H9 (cell line): ENCODE measurements around the gene SFMBT2. TPM values are rescaled to one million over a fixed set of nuclear protein-coding genes. Genes with fewer than 3 reads are reported as not detected.

Source experiments
- DNase-seq: peaks from one replicate; pipeline ENCODE4 v3.0.0-alpha.2; 2017
- H2AFZ ChIP-seq: one replicate; pipeline ENCODE4 v1.6.1; 2013; ENCODE audit warnings: mild to moderate bottlenecking, low read length, control low read depth, moderate library complexity
- H2AK5ac ChIP-seq: 2 replicates; pipeline ENCODE4 v1.6.1; 2013; ENCODE audit warnings: low read length, control low read depth, mixed read lengths; ENCODE audit not compliant: insufficient read length
- H2BK120ac ChIP-seq: one replicate; pipeline ENCODE4 v1.6.1; 2013; ENCODE audit warnings: low read depth, mild to moderate bottlenecking, low read length, control low read depth, inconsistent platforms; ENCODE audit not compliant: poor library complexity, severe bottlenecking
- H2BK12ac ChIP-seq: 2 replicates; pipeline ENCODE4 v1.6.1; 2013; ENCODE audit warnings: low read length, control low read depth, mixed read lengths, low read depth; ENCODE audit not compliant: insufficient read length
- H2BK15ac ChIP-seq: 2 replicates; pipeline ENCODE4 v1.6.1; 2013; ENCODE audit warnings: low read depth, low read length, control low read depth
- H2BK20ac ChIP-seq: one replicate; pipeline ENCODE4 v1.6.1; 2013; ENCODE audit warnings: low read depth, mild to moderate bottlenecking, low read length, control low read depth, inconsistent platforms; ENCODE audit not compliant: poor library complexity, severe bottlenecking
- H2BK5ac ChIP-seq: 2 replicates; pipeline ENCODE4 v1.6.1; 2013; ENCODE audit warnings: low read length, control low read depth, mixed read lengths; ENCODE audit not compliant: insufficient read length
- H3K14ac ChIP-seq: 2 replicates; pipeline ENCODE4 v1.6.1; 2013; ENCODE audit warnings: low read length, control low read depth; ENCODE audit not compliant: insufficient read depth
- H3K18ac ChIP-seq: 2 replicates; pipeline ENCODE4 v1.6.1; 2013; ENCODE audit warnings: low read depth, mild to moderate bottlenecking, mixed read lengths, low read length, control low read depth; ENCODE audit not compliant: insufficient read length
- H3K23ac ChIP-seq: 2 replicates; pipeline ENCODE4 v1.6.1; 2013; ENCODE audit warnings: low read length, control low read depth, mixed read lengths, low read depth; ENCODE audit not compliant: insufficient read length
- H3K23me2 ChIP-seq: 2 replicates; pipeline ENCODE4 v1.6.1; 2013; ENCODE audit warnings: low read depth, mild to moderate bottlenecking, mixed read lengths, low read length, control low read depth; ENCODE audit not compliant: insufficient read length, poor library complexity, severe bottlenecking
- H3K27ac ChIP-seq: 2 replicates; pipeline ENCODE4 v1.5.1; 2013; ENCODE audit warnings: low read length, control low read depth, mixed read lengths, low read depth; ENCODE audit not compliant: insufficient read length
- H3K27me3 ChIP-seq: 2 replicates; pipeline ENCODE4 v1.6.1; 2013; ENCODE audit warnings: low read length, control low read depth, inconsistent platforms; ENCODE audit not compliant: insufficient read depth
- H3K4ac ChIP-seq: 2 replicates; pipeline ENCODE4 v1.6.1; 2013; ENCODE audit warnings: low read depth, mild to moderate bottlenecking, control low read depth, inconsistent platforms, low read length, moderate library complexity
- H3K4me1 ChIP-seq: 2 replicates; pipeline ENCODE4 v1.6.1; 2013; ENCODE audit warnings: low read length, control low read depth, inconsistent platforms; ENCODE audit not compliant: insufficient read depth
- H3K4me2 ChIP-seq: 2 replicates; pipeline ENCODE4 v1.6.1; 2013; ENCODE audit warnings: low read length, control low read depth, mixed read lengths; ENCODE audit not compliant: insufficient read length, insufficient read depth
- H3K56ac ChIP-seq: 2 replicates; pipeline ENCODE4 v1.6.1; 2013; ENCODE audit warnings: low read depth, mild to moderate bottlenecking, mixed read lengths, low read length, control low read depth; ENCODE audit not compliant: insufficient read length
- H3K79me1 ChIP-seq: 2 replicates; pipeline ENCODE4 v1.6.1; 2013; ENCODE audit warnings: low read depth, mild to moderate bottlenecking, moderate library complexity, low read length, control low read depth, inconsistent platforms; ENCODE audit not compliant: insufficient read depth, poor library complexity, severe bottlenecking
- H3K79me2 ChIP-seq: 2 replicates; pipeline ENCODE4 v1.6.1; 2013; ENCODE audit warnings: low read length, control low read depth, inconsistent platforms; ENCODE audit not compliant: insufficient read depth
- H3K9ac ChIP-seq: 2 replicates; pipeline ENCODE4 v1.6.1; 2013; ENCODE audit warnings: low read length, control low read depth, mixed read lengths; ENCODE audit not compliant: insufficient read length; ENCODE audit errors: extremely low read depth
- H3K9me3 ChIP-seq: one replicate; pipeline ENCODE4 v1.6.1; 2013; ENCODE audit warnings: low read depth, low read length, inconsistent platforms; ENCODE audit not compliant: control insufficient read depth
- H3T11ph ChIP-seq: one replicate; pipeline ENCODE4 v1.6.1; 2013; ENCODE audit warnings: mild to moderate bottlenecking, low read length, control low read depth, inconsistent platforms
- H4K20me1 ChIP-seq: one replicate; pipeline ENCODE4 v1.6.1; 2013; ENCODE audit not compliant: control insufficient read depth, insufficient read length, insufficient read depth
- H4K5ac ChIP-seq: 2 replicates; pipeline ENCODE4 v1.6.1; 2013; ENCODE audit warnings: low read depth, mild to moderate bottlenecking, mixed read lengths, low read length, control low read depth; ENCODE audit not compliant: insufficient read length
- H4K8ac ChIP-seq: replicated peaks from 2 replicates; pipeline ENCODE4 v1.6.1; 2013; ENCODE audit warnings: low read length, control low read depth, mixed read lengths, low read depth; ENCODE audit not compliant: insufficient read length
- H4K91ac ChIP-seq: 2 replicates; pipeline ENCODE4 v1.6.1; 2013; ENCODE audit warnings: low read depth, mild to moderate bottlenecking, moderate library complexity, mixed read lengths, low read length, control low read depth; ENCODE audit not compliant: insufficient read length
- H3K27ac Mint-ChIP-seq, 3 experiments: 2 replicates in 2 of 3; 3 replicates in 1 of 3; pipeline ENCODE4 v1.8.0; 2020 to 2021; ENCODE audit warnings: mixed read lengths in 3 of 3, mild to moderate bottlenecking in 1 of 3, moderate library complexity in 1 of 3
- H3K27me3 Mint-ChIP-seq: 2 replicates; pipeline ENCODE4 v1.8.0; 2021; ENCODE audit warnings: low read depth, mild to moderate bottlenecking, moderate library complexity, mixed read lengths
- H3K36me3 Mint-ChIP-seq, 3 experiments: 2 replicates in 2 of 3; 3 replicates in 1 of 3; pipeline ENCODE4 v1.8.0; 2020 to 2021; ENCODE audit warnings: low read depth in 3 of 3, mixed read lengths in 3 of 3; ENCODE audit not compliant: insufficient read depth in 1 of 3
- H3K4me1 Mint-ChIP-seq, 2 experiments: 2 replicates each; pipeline ENCODE4 v1.8.0; 2020; ENCODE audit warnings: mixed read lengths in 2 of 2
- H3K4me3 Mint-ChIP-seq, 2 experiments: 2 replicates in 1 of 2; 3 replicates in 1 of 2; pipeline ENCODE4 v1.8.0; 2020 to 2021; ENCODE audit warnings: mild to moderate bottlenecking in 2 of 2, mixed read lengths in 2 of 2, moderate library complexity in 1 of 2
- H3K9me3 Mint-ChIP-seq, 2 experiments: 2 replicates in 1 of 2; 3 replicates in 1 of 2; pipeline ENCODE4 v1.8.0; 2020; ENCODE audit warnings: mild to moderate bottlenecking in 2 of 2, mixed read lengths in 2 of 2, moderate library complexity in 1 of 2
- CTCF ChIP-seq: fragments of 200-600 bp; sonication (generic); conservative IDR thresholded peaks from 3 replicates; pipeline ENCODE4 v1.8.0; 2021; ENCODE audit warnings: antibody characterized with exemption, mild to moderate bottlenecking
- whole genome bisulfite sequencing: extraction: QIAGEN DNeasy Blood & Tissue Kit; methylation state at CpG from one replicate; pipeline ENCODE4 v1.1.7; 2013; ENCODE audit warnings: missing lambda C conversion rate, low lambda C conversion rate, mixed read lengths; ENCODE audit not compliant: insufficient read length; ENCODE audit errors: extremely low coverage; 5-methylcytosine and 5-hydroxymethylcytosine counted together
- total RNA-seq: library from RNA; stranded (reverse); gene quantifications from 2 replicates; pipeline ENCODE4 v1.2.1, GENCODE V29; 2021

SFMBT2 gene
- total RNA-seq, 1 experiment from 2014 or later = 5.3 TPM

GRCh38 chr10:7460006-7460405 is 49.2 kb upstream of the SFMBT2 start:
- no peak overlapping the region for H3K4me2 ChIP-seq
- no peaks in the 10 kb centered on the region for H3K79me1 ChIP-seq
- no peak overlapping the region for H3K27ac ChIP-seq
- no peak overlapping the region for H2BK5ac ChIP-seq
- no peak overlapping the region for H3T11ph ChIP-seq
- H3K4me1 ChIP-seq = peaks cover 3% of the 10 kb centered on the region; the same call in 1 of the 2 replicates
- Mint-ChIP-seq H3K4me1 (peaks cover 4 to 13% of the 10 kb centered on the region in 2 experiments), H3K4me3 (no peak overlapping the region), H3K9me3 (no peaks in the 10 kb centered on the region; a peak in 2 of 5 replicates), H3K27me3 (peaks cover 10% of the 10 kb centered on the region), H3K36me3 (no peaks in the 10 kb centered on the region), H3K27ac (no peak overlapping the region)
- no peak overlapping the region for H4K5ac ChIP-seq
- no peak for DNase-seq
- H3K23ac ChIP-seq = no peak overlapping the region
- H4K8ac ChIP-seq = no peak overlapping the region
- no CpG with 5 or more reads among the region's 6 CpGs for WGBS
- no peak overlapping the region for H2BK120ac ChIP-seq
- TF ChIP-seq CTCF = no peak
- no peaks in the 10 kb centered on the region for H4K20me1 ChIP-seq
- no peaks in the 10 kb centered on the region for H3K79me2 ChIP-seq
- no peak overlapping the region for H2AFZ ChIP-seq
- H2BK15ac ChIP-seq = no peak overlapping the region
- H4K91ac ChIP-seq = no peak overlapping the region
- no peak overlapping the region for H2AK5ac ChIP-seq
- H3K23me2 ChIP-seq = no peaks in the 10 kb centered on the region
- no peak overlapping the region for H3K4ac ChIP-seq
- H2BK20ac ChIP-seq = no peak overlapping the region
- no peak overlapping the region for H3K56ac ChIP-seq
- H3K14ac ChIP-seq = no peak overlapping the region
- no peak overlapping the region for H3K9ac ChIP-seq
- H3K9me3 ChIP-seq = no peaks in the 10 kb centered on the region
- no peaks in the 10 kb centered on the region for H3K27me3 ChIP-seq
- no peak overlapping the region for H2BK12ac ChIP-seq
- no peak overlapping the region for H3K18ac ChIP-seq
